B cell (primary cell): ENCODE results near the gene ARMC9. TPM values are rescaled to one million over a fixed set of nuclear protein-coding genes. Genes with fewer than 3 reads are reported as not detected.

ENCODE experiments used
- ATAC-seq: fragments of 200-7000 bp; cut with Tn5 transposase; one replicate; pipeline ENCODE4 v1.10.0; 2021; ENCODE audit warnings: low read depth, mild to moderate bottlenecking, moderate number of reproducible peaks, moderate library complexity
- CTCF ChIA-PET: fragments of 350-600 bp; sonication (Branson Sonifier 250); formaldehyde crosslinking; loops from one replicate; lab custom pipeline; 2021; ENCODE audit warnings: antibody characterized with exemption, inconsistent platforms; lab: Charles Lee
- POLR2A ChIA-PET: fragments of 350-600 bp; sonication (Branson Sonifier 250); formaldehyde crosslinking; loops from one replicate; lab custom pipeline; 2021; ENCODE audit warnings: antibody characterized with exemption; lab: Charles Lee
- DNase-seq: peaks from one replicate; pipeline ENCODE4 v3.0.0; 2013
- H2AFZ ChIP-seq: 2 replicates; pipeline ENCODE4 v1.6.1; 2012; ENCODE audit warnings: mild to moderate bottlenecking, low read depth, low read length; ENCODE audit not compliant: insufficient read depth, poor library complexity, severe bottlenecking
- H3K27ac ChIP-seq, 2 donors: 1 replicate in 1 of 2; 2 replicates in 1 of 2; pipeline ENCODE4 v1.5.1; 2012 to 2013; ENCODE audit warnings: low read length in 2 of 2, mild to moderate bottlenecking in 2 of 2, moderate library complexity in 1 of 2
- H3K27me3 ChIP-seq, 4 experiments: fragments of 200-600 bp in 1 of 4; sonication (generic) in 1 of 4; replicated peaks in 1 of 4; 1 replicate in 2 of 4; 2 replicates in 2 of 4; pipeline versions ENCODE4 v1.6.1 to v1.7.0; 2013 to 2016; ENCODE audit warnings: low read length in 3 of 4, mild to moderate bottlenecking in 2 of 4, mixed read lengths in 1 of 4, moderate library complexity in 1 of 4; ENCODE audit not compliant: insufficient read depth in 4 of 4, control insufficient read depth in 3 of 4; ENCODE audit errors: control extremely low read depth in 1 of 4
- H3K36me3 ChIP-seq, 2 experiments: replicated peaks in 1 of 2; 1 replicate in 1 of 2; 2 replicates in 1 of 2; pipeline versions ENCODE4 v1.6.1 to v1.7.1; 2013; ENCODE audit warnings: low read length in 1 of 2; ENCODE audit not compliant: insufficient read depth in 2 of 2, control insufficient read depth in 1 of 2; ENCODE audit errors: control extremely low read depth in 1 of 2, extremely low read depth in 1 of 2
- H3K4me1 ChIP-seq, 2 donors: fragments of 200-600 bp in 1 of 2; sonication (generic) in 1 of 2; 1 replicate in 1 of 2; 2 replicates in 1 of 2; pipeline versions ENCODE4 v1.5.1 to v1.6.1; 2013 to 2017; ENCODE audit warnings: low read length in 2 of 2; ENCODE audit not compliant: control insufficient read depth in 2 of 2, insufficient read depth in 2 of 2
- H3K4me2 ChIP-seq: replicated peaks from 2 replicates; pipeline ENCODE3; 2012; ENCODE audit warnings: mild to moderate bottlenecking, low read depth, low read length; ENCODE audit not compliant: poor library complexity, severe bottlenecking
- H3K4me3 ChIP-seq, 5 experiments: fragments of 200-600 bp in 1 of 5; sonication (generic) in 1 of 5; 1 replicate in 3 of 5; 2 replicates in 2 of 5; pipeline versions ENCODE4 v1.5.1 to v1.7.0; 2011 to 2016; ENCODE audit warnings: low read length in 4 of 5, mild to moderate bottlenecking in 4 of 5, low read depth in 2 of 5, control low read depth in 1 of 5, moderate library complexity in 1 of 5; ENCODE audit not compliant: insufficient read depth in 1 of 5; ENCODE audit errors: control extremely low read depth in 1 of 5, extremely low read depth in 1 of 5
- H3K79me2 ChIP-seq: fragments of 200-600 bp; sonication (generic); one replicate; pipeline ENCODE4 v1.6.0; 2016; ENCODE audit warnings: low read length; ENCODE audit not compliant: control insufficient read depth, insufficient read depth
- H3K9ac ChIP-seq: fragments of 200-600 bp; sonication (generic); 2 replicates; pipeline ENCODE4 v1.6.1; 2017; ENCODE audit warnings: mild to moderate bottlenecking, low read length, moderate library complexity
- H3K9me3 ChIP-seq, 3 donors: one replicate each; pipeline versions ENCODE4 v1.6.1 to v1.7.1; 2013; ENCODE audit warnings: low read length in 2 of 3; ENCODE audit not compliant: control insufficient read depth in 2 of 3, insufficient read depth in 1 of 3; ENCODE audit errors: control extremely low read depth in 1 of 3
- H4K20me1 ChIP-seq: 2 replicates; pipeline ENCODE4 v1.6.0; 2012; ENCODE audit warnings: mild to moderate bottlenecking, low read length; ENCODE audit not compliant: insufficient read depth, control insufficient read depth, poor library complexity, severe bottlenecking
- H3K27ac Mint-ChIP-seq: one replicate; pipeline ENCODE4 v1.8.0; 2021; ENCODE audit warnings: mixed read lengths
- H3K27me3 Mint-ChIP-seq: one replicate; pipeline ENCODE4 v1.8.0; 2021; ENCODE audit warnings: mixed read lengths
- H3K4me1 Mint-ChIP-seq: one replicate; pipeline ENCODE4 v1.8.0; 2021; ENCODE audit warnings: mixed read lengths
- H3K4me3 Mint-ChIP-seq: one replicate; pipeline ENCODE4 v1.8.0; 2021; ENCODE audit warnings: mixed read lengths
- H3K9me3 Mint-ChIP-seq: one replicate; pipeline ENCODE4 v1.8.0; 2022; ENCODE audit warnings: mixed read lengths; ENCODE audit not compliant: insufficient read depth
- CTCF ChIP-seq: fragments of 200-600 bp; IDR thresholded peaks from one replicate; pipeline ENCODE4 v1.8.0; 2022; ENCODE audit warnings: antibody characterized with exemption, mild to moderate bottlenecking
- EZH2 ChIP-seq: IDR thresholded peaks from 2 replicates; pipeline ENCODE4 v1.6.1; 2012; ENCODE audit warnings: borderline replicate concordance, low read depth, mild to moderate bottlenecking, moderate library complexity, low read length; ENCODE audit not compliant: insufficient read depth, poor library complexity, severe bottlenecking
- WGBS: methylation state at CpG from one replicate; pipeline ENCODE4 v1.1.5; 2013; ENCODE audit warnings: missing lambda C conversion rate; ENCODE audit not compliant: insufficient coverage; 5-methylcytosine and 5-hydroxymethylcytosine counted together
- intact Hi-C: fragments of 100-400 bp; cut with micrococcal nuclease; formaldehyde crosslinking; loops from one replicate; pipeline ENCODE4 v1.10.0; 2022
- polyA plus RNA-seq: library from polyadenylated mRNA; depleted of rRNA; stranded (reverse); fragments of >200 nt; gene quantifications from 2 replicates; pipeline ENCODE4 v1.2.3, GENCODE V29; 2012
- total RNA-seq, 2 donors: library from RNA; stranded (reverse); fragments of 120-200 nt in 1 of 2; gene quantifications; 1 replicate in 1 of 2; 2 replicates in 1 of 2; pipeline versions ENCODE4 v1.2.3 to v1.2.4, GENCODE V29; 2013 to 2022

ARMC9 gene
- total and polyA plus RNA-seq, 2 donors (not counting 1 experiment from before 2014, with no cell fraction given) = 0.40 to 5.4 TPM

DNA sequence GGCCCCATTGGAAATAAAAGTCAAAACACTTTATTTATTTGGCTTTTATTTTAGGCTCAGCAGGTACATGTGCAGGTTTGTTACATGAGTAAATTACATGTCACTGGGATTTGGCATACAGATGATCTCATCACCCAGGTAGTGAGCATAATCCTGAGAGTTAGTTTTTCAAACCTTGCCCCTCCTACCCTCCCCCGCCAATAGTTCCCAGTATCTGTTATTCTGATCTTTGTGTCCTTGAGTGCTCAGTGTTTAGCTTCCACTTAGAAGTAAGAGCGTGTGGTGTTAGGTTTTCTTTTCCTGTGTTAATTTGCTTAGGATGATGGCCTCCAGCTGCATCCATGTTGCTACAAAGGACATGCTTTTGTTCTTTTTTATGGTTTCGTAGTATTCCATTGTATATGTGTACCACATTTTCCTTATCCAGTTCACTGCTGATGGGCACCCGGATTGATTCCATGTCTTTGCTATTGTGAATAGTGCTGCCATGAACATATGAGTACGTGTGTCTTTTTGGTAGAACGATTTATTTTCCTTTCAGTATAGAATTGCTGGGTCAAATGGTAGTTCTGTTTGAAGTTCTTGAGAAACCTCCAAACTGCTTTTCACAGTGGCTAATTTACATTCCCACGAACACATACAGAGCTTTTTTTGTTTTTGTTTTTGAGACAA, 47.9 kb downstream of the ARMC9 start:
- Histone ChIP-seq H2AFZ (no peak overlapping the region), H3K27me3 (no peaks in the 10 kb centered on the region), H3K4me1 (no peaks in the 10 kb centered on the region), H3K9me3 (no peaks in the 10 kb centered on the region), H4K20me1 (no peaks in the 10 kb centered on the region), H3K27ac (no peak overlapping the region), H3K36me3 (no peaks in the 10 kb centered on the region), H3K79me2 (no peaks in the 10 kb centered on the region), H3K4me2 (no peak overlapping the region), H3K4me3 (no peak overlapping the region), H3K9ac (no peak overlapping the region)
- Mint-ChIP-seq H3K9me3 (no peaks in the 10 kb centered on the region), H3K4me1 (no peaks in the 10 kb centered on the region), H3K4me3 (no peak overlapping the region), H3K27ac (no peak overlapping the region), H3K27me3 (no peaks in the 10 kb centered on the region)
- no peak for TF ChIP-seq CTCF
- TF ChIP-seq EZH2 = no peak
- ATAC-seq = no peak
- ChIA-PET POLR2A (interaction anchor here (0.6 kb wide), 1 partner anchor 25 kb away, joined by 13 read pairs; no protein-coding TSS in a partner anchor), CTCF (interaction anchor here (0.8 to 3.0 kb wide), 13 partner anchors 10 to 207 kb away, joined by 3 to 13 read pairs (median 6); no protein-coding TSS in a partner anchor)
- WGBS = 44% methylated on average over 1 of the region's 7 CpGs
- intact Hi-C loops = no loop called here
- no peak for DNase-seq

DNA sequence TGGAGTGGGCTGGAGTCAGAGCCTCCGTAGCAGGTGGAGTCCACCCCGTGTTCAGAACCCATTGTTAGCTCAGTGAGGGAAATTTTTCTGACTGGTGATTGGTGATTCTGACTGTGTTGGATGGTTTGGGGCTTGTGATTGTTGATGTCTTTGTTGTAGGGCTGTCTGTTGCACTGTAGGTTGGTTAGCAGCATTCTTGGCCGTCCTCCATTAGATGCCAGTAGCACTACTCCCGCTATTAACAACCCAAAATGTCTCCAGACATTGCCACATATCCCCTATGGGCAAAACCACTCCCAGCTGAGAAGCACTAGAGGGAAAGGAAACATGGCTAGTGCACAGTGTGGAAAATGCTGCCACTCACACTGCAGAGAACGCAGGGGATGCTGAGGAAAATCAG, 51.7 kb downstream of the ARMC9 start:
- H2AFZ ChIP-seq = no peak overlapping the region
- H4K20me1 ChIP-seq = no peaks in the 10 kb centered on the region
- no peaks in the 10 kb centered on the region for H3K4me1 ChIP-seq
- H3K4me2 ChIP-seq = no peak overlapping the region
- Mint-ChIP-seq H3K27me3 (no peaks in the 10 kb centered on the region), H3K4me3 (no peak overlapping the region), H3K27ac (no peak overlapping the region), H3K4me1 (no peaks in the 10 kb centered on the region), H3K9me3 (no peaks in the 10 kb centered on the region)
- no peak overlapping the region for H3K27ac ChIP-seq
- DNase-seq = no peak
- intact Hi-C loops = no loop called here
- CTCF ChIA-PET = interaction anchor here (0.6 to 1.0 kb wide), 3 partner anchors 20 to 165 kb away, joined by 3 to 6 read pairs (median 4); no protein-coding TSS in a partner anchor
- no peaks in the 10 kb centered on the region for H3K36me3 ChIP-seq
- 98% methylated on average over 3 of the region's 5 CpGs for WGBS
- POLR2A ChIA-PET = no interaction called here
- ATAC-seq = no peak
- H3K27me3 ChIP-seq = no peaks in the 10 kb centered on the region
- H3K4me3 ChIP-seq = no peak overlapping the region
- TF ChIP-seq CTCF (no peak), EZH2 (no peak)
- H3K9me3 ChIP-seq = no peaks in the 10 kb centered on the region
- no peak overlapping the region for H3K9ac ChIP-seq
- H3K79me2 ChIP-seq = no peaks in the 10 kb centered on the region
